NCI-H2107 treated with DMSO at 0.1 percent for 48 hours (cell line): ENCODE measurements around the gene CACNG3.
"Not testable (repeated sequence)": the region's sequence is repeated elsewhere in the genome, so short reads cannot be mapped to it uniquely, and the experiment has no call there.

Source experiments
- DNase-seq: peaks from one replicate; lab custom pipeline; 2025; ENCODE audit not compliant: unreplicated experiment; lab: John Stamatoyannopoulos, UW

Gene CACNG3

GRCh38 chr16:24332178-24332577 is 76.0 kb downstream of the CACNG3 start:
- no peak for DNase-seq

GRCh38 chr16:24332582-24333090 is 76.5 kb downstream of the CACNG3 start:
- no peak for DNase-seq

GRCh38 chr16:24336491-24336890 is 80.4 kb downstream of the CACNG3 start:
- no peak for DNase-seq

- DNase-seq: no peak
These were observed 80.9 kb downstream of the CACNG3 start for GRCh38 chr16:24337013-24337412.

GRCh38 chr16:24343829-24344228 is 87.7 kb downstream of the CACNG3 start:
- not testable (repeated sequence) for DNase-seq

GRCh38 chr16:24344784-24345183 is 88.6 kb downstream of the CACNG3 start:
- DNase-seq: no peak

GRCh38 chr16:24345704-24346103 is 89.6 kb downstream of the CACNG3 start:
- DNase-seq: no peak

GRCh38 chr16:24346734-24347133 is 90.6 kb downstream of the CACNG3 start:
- no peak for DNase-seq

GRCh38 chr16:24347556-24347955 is 91.4 kb downstream of the CACNG3 start:
- DNase-seq: no peak

GRCh38 chr16:24348545-24349290 is 92.6 kb downstream of the CACNG3 start:
- no peak for DNase-seq

GRCh38 chr16:24349320-24349719 is 93.2 kb downstream of the CACNG3 start:
- no peak for DNase-seq

GRCh38 chr16:24352746-24353145 is 96.6 kb downstream of the CACNG3 start:
- DNase-seq: no peak

GRCh38 chr16:24353622-24354021 is 97.5 kb downstream of the CACNG3 start:
- DNase-seq: no peak

- DNase-seq: no peak
These were observed 101.4 kb downstream of the CACNG3 start for GRCh38 chr16:24357511-24357910.

- no peak for DNase-seq
These were observed 102.0 kb downstream of the CACNG3 start for GRCh38 chr16:24358117-24358516.

- DNase-seq: no peak
These were observed 103.4 kb downstream of the CACNG3 start for GRCh38 chr16:24359490-24359889.

GRCh38 chr16:24360936-24361335 is 104.8 kb downstream of the CACNG3 start:
- DNase-seq: no peak

- DNase-seq: no peak
These were observed 108.5 kb downstream of the CACNG3 start for GRCh38 chr16:24364596-24364995.

- no peak for DNase-seq
These were observed 111.1 kb downstream of the CACNG3 start for GRCh38 chr16:24367186-24367710.

GRCh38 chr16:24372824-24373223 is 116.7 kb downstream of the CACNG3 start:
- no peak for DNase-seq

GRCh38 chr16:24378999-24379398 is 122.9 kb downstream of the CACNG3 start:
- no peak for DNase-seq

GRCh38 chr16:24381470-24382118 is 125.5 kb downstream of the CACNG3 start:
- DNase-seq: no peak
